GM18499 (cell line): ENCODE data around the gene OR5A2.
"Not testable (repeated sequence)": the region's sequence is repeated elsewhere in the genome, so short reads cannot be mapped to it uniquely, and the experiment has no call there.

Experiments
- ATAC-seq: cut with Tn5 transposase; IDR thresholded peaks from one replicate; pipeline ENCODE4 v1.9.1; 2021; ENCODE audit warnings: moderate number of reproducible peaks; ENCODE audit not compliant: insufficient read depth, unreplicated experiment

The OR5A2 gene

GRCh38 chr11:59400461-59401261 lies 25.6 kb downstream of the OR5A2 start:
- ATAC-seq = no peak

GRCh38 chr11:59394186-59394585 lies 32.0 kb downstream of the OR5A2 start:
- ATAC-seq = no peak

GRCh38 chr11:59380263-59381059 lies 45.8 kb downstream of the OR5A2 start:
- ATAC-seq = peak; percentile 93

DNA sequence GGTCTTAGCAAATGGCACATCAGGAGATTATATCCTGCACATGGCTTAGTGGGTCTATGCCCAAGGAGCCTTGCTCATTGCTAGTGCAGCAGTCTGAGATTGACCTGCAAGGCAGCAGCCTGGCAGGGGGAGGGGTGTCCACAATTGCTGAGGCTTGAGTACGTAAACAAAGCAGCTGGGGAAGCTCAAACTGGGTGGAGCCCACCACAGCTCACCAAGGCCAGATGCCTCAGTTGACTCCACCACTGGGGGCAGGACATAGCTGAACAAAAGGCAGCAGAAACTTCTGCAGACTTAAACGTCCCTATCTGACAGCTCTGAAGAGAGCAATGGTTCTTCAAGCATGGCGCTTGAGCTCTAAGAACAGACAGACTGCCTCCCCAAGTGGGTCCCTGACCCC lies 53.9 kb downstream of the OR5A2 start:
- ATAC-seq = not testable (repeated sequence)

GRCh38 chr11:59368238-59369022 lies 57.8 kb downstream of the OR5A2 start:
- no peak for ATAC-seq
